Gastrocnemius medialis (tissue), 4 donors: ENCODE measurements around the gene MYOM1.

Experiments
- CTCF ChIP-seq, 5 experiments: fragments of 450-650 bp in 3 of 5; fragments of 200-600 bp in 2 of 5; sonication (generic) in 2 of 5; IDR thresholded peaks in 4 of 5; conservative IDR thresholded peaks in 1 of 5; 1 replicate in 4 of 5; 2 replicates in 1 of 5; pipeline ENCODE4 v1.5.1; 2016 to 2019; ENCODE audit warnings: antibody characterized with exemption in 5 of 5, mild to moderate bottlenecking in 3 of 5, moderate library complexity in 3 of 5
- POLR2A ChIP-seq, 2 donors: fragments of 450-650 bp; IDR thresholded peaks; one replicate each; pipeline ENCODE4 v1.6.1; 2017; ENCODE audit warnings: antibody characterized with exemption in 2 of 2, mild to moderate bottlenecking in 2 of 2, moderate library complexity in 2 of 2

- no peak for TF ChIP-seq POLR2A (IDR thresholded peaks at IDR 0.05)
- TF ChIP-seq CTCF (IDR thresholded peaks at IDR 0.05 in 4 of 5, conservative IDR thresholded peaks at IDR 0.05 in 1 of 5) = no peak
These were observed 3.6 kb upstream of the MYOM1 start for GRCh38 chr18:3223356-3223755.
